ENCODE measurements around the gene RHPN2.
"Not testable (repeated sequence)": the region's sequence is repeated elsewhere in the genome, so short reads cannot be mapped to it uniquely, and the experiment has no call there.

RHPN2 gene

GRCh38 chr19:33000510-33000909 lies 64.2 kb downstream of the RHPN2 start:
- 94 to 95% methylated on average over 4 to 6 of the region's 8 CpGs for WGBS, 2 experiments (ENCODE audit: insufficient coverage in 2 of 2)
- Histone ChIP-seq H3K4me1 (ENCODE audit: control insufficient read depth, insufficient read depth, low read length, poor library complexity, severe bottlenecking) (no peaks in the 10 kb centered on the region), H3K27ac (ENCODE audit: low read depth, low read length, severe bottlenecking) (no peak overlapping the region), H3K9me3 (ENCODE audit: control insufficient read depth, low read length) (no peaks in the 10 kb centered on the region), H3K36me3 (ENCODE audit: control insufficient read depth, insufficient read depth, low read length) (peaks cover 5% of the 10 kb centered on the region), H3K4me3 (ENCODE audit: extremely low read depth, insufficient read depth, low read length, poor library complexity, severe bottlenecking) (no peak overlapping the region)

- peaks cover 12% of the 10 kb centered on the region for H3K36me3 ChIP-seq (ENCODE audit: control insufficient read depth, insufficient read depth, low read length)
- no peak overlapping the region for H3K27ac ChIP-seq (ENCODE audit: low read depth, low read length, severe bottlenecking)
- H3K4me1 ChIP-seq (ENCODE audit: control insufficient read depth, insufficient read depth, low read length, poor library complexity, severe bottlenecking), result no peaks in the 10 kb centered on the region
- no peaks in the 10 kb centered on the region for H3K9me3 ChIP-seq (ENCODE audit: control insufficient read depth, low read length)
- no peak overlapping the region for H3K4me3 ChIP-seq (ENCODE audit: extremely low read depth, insufficient read depth, low read length, poor library complexity, severe bottlenecking)
- 90 to 96% methylated on average over 2 to 3 of the region's 3 CpGs for WGBS, 2 experiments (ENCODE audit: insufficient coverage in 2 of 2)
These were observed 66.0 kb downstream of the RHPN2 start for GRCh38 chr19:32998722-32999121.

GRCh38 chr19:32997716-32998355 lies 66.9 kb downstream of the RHPN2 start:
- WGBS, 2 experiments (ENCODE audit: insufficient coverage in 2 of 2), result 92 to 95% methylated on average over 14 of the region's 14 CpGs
- H3K4me1 ChIP-seq (ENCODE audit: control insufficient read depth, insufficient read depth, low read length, poor library complexity, severe bottlenecking), result no peaks in the 10 kb centered on the region
- H3K4me3 ChIP-seq (ENCODE audit: extremely low read depth, insufficient read depth, low read length, poor library complexity, severe bottlenecking), result no peak overlapping the region
- no peak overlapping the region for H3K27ac ChIP-seq (ENCODE audit: low read depth, low read length, severe bottlenecking)
- no peaks in the 10 kb centered on the region for H3K9me3 ChIP-seq (ENCODE audit: control insufficient read depth, low read length)
- H3K36me3 ChIP-seq (ENCODE audit: control insufficient read depth, insufficient read depth, low read length), result peaks cover 15% of the 10 kb centered on the region

GRCh38 chr19:32997061-32997464 lies 67.6 kb downstream of the RHPN2 start:
- not testable (repeated sequence) for H3K9me3 ChIP-seq (ENCODE audit: control insufficient read depth, low read length); H3K4me3 ChIP-seq (ENCODE audit: extremely low read depth, insufficient read depth, low read length, poor library complexity, severe bottlenecking); H3K4me1 ChIP-seq (ENCODE audit: control insufficient read depth, insufficient read depth, low read length, poor library complexity, severe bottlenecking); H3K27ac ChIP-seq (ENCODE audit: low read depth, low read length, severe bottlenecking)
- peaks cover 15% of the 10 kb centered on the region for H3K36me3 ChIP-seq (ENCODE audit: control insufficient read depth, insufficient read depth, low read length)
- 70 to 75% methylated on average over 4 to 5 of the region's 7 CpGs for WGBS, 2 experiments (ENCODE audit: insufficient coverage in 2 of 2)

- WGBS, 2 experiments (ENCODE audit: insufficient coverage in 2 of 2), result 90 to 98% methylated on average over 10 to 11 of the region's 17 CpGs
- peaks cover 12% of the 10 kb centered on the region for H3K36me3 ChIP-seq (ENCODE audit: control insufficient read depth, insufficient read depth, low read length)
- H3K4me3 ChIP-seq (ENCODE audit: extremely low read depth, insufficient read depth, low read length, poor library complexity, severe bottlenecking); H3K27ac ChIP-seq (ENCODE audit: low read depth, low read length, severe bottlenecking); H3K9me3 ChIP-seq (ENCODE audit: control insufficient read depth, low read length); H3K4me1 ChIP-seq (ENCODE audit: control insufficient read depth, insufficient read depth, low read length, poor library complexity, severe bottlenecking): not testable (repeated sequence)
These were observed 68.7 kb downstream of the RHPN2 start for GRCh38 chr19:32995966-32996365.

GRCh38 chr19:32988724-32989123 lies 76.0 kb downstream of the RHPN2 start:
- Histone ChIP-seq H3K4me3 (ENCODE audit: extremely low read depth, insufficient read depth, low read length, poor library complexity, severe bottlenecking) (no peak overlapping the region), H3K36me3 (ENCODE audit: control insufficient read depth, insufficient read depth, low read length) (peaks cover 24% of the 10 kb centered on the region), H3K9me3 (ENCODE audit: control insufficient read depth, low read length) (no peaks in the 10 kb centered on the region), H3K27ac (ENCODE audit: low read depth, low read length, severe bottlenecking) (no peak overlapping the region), H3K4me1 (ENCODE audit: control insufficient read depth, insufficient read depth, low read length, poor library complexity, severe bottlenecking) (no peaks in the 10 kb centered on the region)
- 79 to 91% methylated on average over 3 to 5 of the region's 5 CpGs for WGBS, 2 experiments (ENCODE audit: insufficient coverage in 2 of 2)

- WGBS, 2 experiments (ENCODE audit: insufficient coverage in 2 of 2), result 93 to 100% methylated on average over 3 to 5 of the region's 5 CpGs
- H3K9me3 ChIP-seq (ENCODE audit: control insufficient read depth, low read length); H3K4me1 ChIP-seq (ENCODE audit: control insufficient read depth, insufficient read depth, low read length, poor library complexity, severe bottlenecking); H3K4me3 ChIP-seq (ENCODE audit: extremely low read depth, insufficient read depth, low read length, poor library complexity, severe bottlenecking); H3K27ac ChIP-seq (ENCODE audit: low read depth, low read length, severe bottlenecking): not testable (repeated sequence)
- peaks cover 22% of the 10 kb centered on the region for H3K36me3 ChIP-seq (ENCODE audit: control insufficient read depth, insufficient read depth, low read length)
These were observed 76.4 kb downstream of the RHPN2 start for GRCh38 chr19:32988254-32988653.

GRCh38 chr19:32982488-32982887 lies 82.2 kb downstream of the RHPN2 start:
- H3K9me3 ChIP-seq (ENCODE audit: control insufficient read depth, low read length); H3K4me3 ChIP-seq (ENCODE audit: extremely low read depth, insufficient read depth, low read length, poor library complexity, severe bottlenecking); H3K4me1 ChIP-seq (ENCODE audit: control insufficient read depth, insufficient read depth, low read length, poor library complexity, severe bottlenecking); H3K27ac ChIP-seq (ENCODE audit: low read depth, low read length, severe bottlenecking): not testable (repeated sequence)
- WGBS, 2 experiments (ENCODE audit: insufficient coverage in 2 of 2), result 100% methylated on average over 2 to 3 of the region's 6 CpGs
- H3K36me3 ChIP-seq (ENCODE audit: control insufficient read depth, insufficient read depth, low read length), result peaks cover 21% of the 10 kb centered on the region

GRCh38 chr19:32979807-32980206 lies 84.9 kb downstream of the RHPN2 start:
- WGBS, 2 experiments (ENCODE audit: insufficient coverage in 2 of 2), result 83 to 100% methylated on average over 1 of the region's 7 CpGs
- H3K4me3 ChIP-seq (ENCODE audit: extremely low read depth, insufficient read depth, low read length, poor library complexity, severe bottlenecking); H3K4me1 ChIP-seq (ENCODE audit: control insufficient read depth, insufficient read depth, low read length, poor library complexity, severe bottlenecking): not testable (repeated sequence)

GRCh38 chr19:32977813-32978212 lies 86.9 kb downstream of the RHPN2 start:
- WGBS, 2 experiments (ENCODE audit: insufficient coverage in 2 of 2), result no CpG with 5 or more reads among the region's 4 CpGs
- not testable (repeated sequence) for H3K4me1 ChIP-seq (ENCODE audit: control insufficient read depth, insufficient read depth, low read length, poor library complexity, severe bottlenecking); H3K27ac ChIP-seq (ENCODE audit: low read depth, low read length, severe bottlenecking); H3K9me3 ChIP-seq (ENCODE audit: control insufficient read depth, low read length); H3K4me3 ChIP-seq (ENCODE audit: extremely low read depth, insufficient read depth, low read length, poor library complexity, severe bottlenecking)
- peaks cover 23% of the 10 kb centered on the region for H3K36me3 ChIP-seq (ENCODE audit: control insufficient read depth, insufficient read depth, low read length)

More at GRCh38 chr19:32979807-32980206, 84.9 kb downstream of the RHPN2 start:
- not testable (repeated sequence) for H3K27ac ChIP-seq (ENCODE audit: low read depth, low read length, severe bottlenecking); H3K9me3 ChIP-seq (ENCODE audit: control insufficient read depth, low read length)
- H3K36me3 ChIP-seq (ENCODE audit: control insufficient read depth, insufficient read depth, low read length), result peaks cover 23% of the 10 kb centered on the region

GRCh38 chr19:32977280-32977679 lies 87.4 kb downstream of the RHPN2 start:
- no peaks in the 10 kb centered on the region for H3K4me1 ChIP-seq (ENCODE audit: control insufficient read depth, insufficient read depth, low read length, poor library complexity, severe bottlenecking)
- H3K36me3 ChIP-seq (ENCODE audit: control insufficient read depth, insufficient read depth, low read length), result peaks cover 23% of the 10 kb centered on the region
- no peaks in the 10 kb centered on the region for H3K9me3 ChIP-seq (ENCODE audit: control insufficient read depth, low read length)
- no peak overlapping the region for H3K27ac ChIP-seq (ENCODE audit: low read depth, low read length, severe bottlenecking)
- WGBS, 2 experiments (ENCODE audit: insufficient coverage in 2 of 2), result 89 to 96% methylated on average over 5 to 7 of the region's 7 CpGs
- no peak overlapping the region for H3K4me3 ChIP-seq (ENCODE audit: extremely low read depth, insufficient read depth, low read length, poor library complexity, severe bottlenecking)
